ENCODE data around the gene LRRC4.

Gene LRRC4

GRCh38 chr7:128031901-128032604 lies 816 bp upstream of the LRRC4 start:
- peak; percentile 33 for DNase-seq (ENCODE audit: low read depth in 2 of 2)

DNA sequence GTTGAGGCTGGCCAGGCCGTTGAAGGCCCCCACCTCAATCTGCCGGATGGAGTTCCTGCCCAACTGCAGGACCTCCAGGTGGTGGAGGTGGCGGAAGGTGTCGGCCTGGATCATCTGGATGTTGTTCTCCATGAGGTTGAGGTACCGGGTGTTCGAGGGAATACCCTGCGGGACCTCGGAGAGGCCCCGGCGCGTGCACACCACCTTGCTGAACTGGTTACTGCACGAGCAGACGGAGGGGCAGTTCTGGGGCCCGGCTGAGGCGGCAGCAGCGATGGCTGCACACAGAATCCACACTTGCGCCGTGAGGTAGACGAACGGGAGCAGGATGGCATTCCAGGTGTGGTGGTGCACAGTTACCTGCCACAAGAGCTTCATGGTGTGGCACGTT lies 979 bp downstream of the LRRC4 start:
- no peak for DNase-seq (ENCODE audit: low read depth in 2 of 2)

DNA sequence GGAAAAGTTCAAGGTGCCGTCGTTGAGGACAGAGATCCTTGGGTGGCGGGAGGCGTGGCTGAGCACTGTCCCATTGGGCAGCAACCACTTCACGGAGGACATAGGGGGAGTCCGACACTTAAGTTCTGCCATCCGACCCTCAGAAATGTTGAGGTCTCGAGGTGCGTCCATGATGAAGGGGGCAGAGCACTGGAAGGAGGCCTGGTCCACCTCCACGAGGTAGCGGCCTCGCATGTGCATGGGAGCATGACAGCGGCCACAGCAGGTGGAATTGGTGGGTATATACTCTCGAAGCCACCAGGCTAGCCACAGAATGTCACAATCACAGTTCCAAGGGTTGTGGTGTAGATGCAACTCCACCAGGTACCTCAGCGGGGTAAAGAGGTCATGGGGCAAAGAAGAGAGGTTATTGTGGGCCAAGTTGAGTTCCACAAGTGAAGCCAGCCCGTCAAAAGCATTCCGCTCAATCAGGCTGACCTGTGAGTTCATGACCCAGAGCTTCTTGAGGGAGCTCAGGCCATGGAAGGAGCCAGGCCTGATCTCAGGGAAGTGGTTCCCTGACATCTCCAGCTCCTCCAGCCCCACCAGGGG lies 1.7 kb downstream of the LRRC4 start:
- DNase-seq (ENCODE audit: low read depth in 2 of 2): no peak

- no peak for DNase-seq (ENCODE audit: low read depth in 2 of 2)
Observed at GRCh38 chr7:128027485-128027980, 3.7 kb downstream of the LRRC4 start.

GRCh38 chr7:128026551-128026950 lies 4.7 kb downstream of the LRRC4 start:
- no peak for DNase-seq (ENCODE audit: low read depth in 2 of 2)

- DNase-seq (ENCODE audit: low read depth in 2 of 2): no peak
Observed at GRCh38 chr7:128025819-128026218, 5.4 kb downstream of the LRRC4 start.

DNA sequence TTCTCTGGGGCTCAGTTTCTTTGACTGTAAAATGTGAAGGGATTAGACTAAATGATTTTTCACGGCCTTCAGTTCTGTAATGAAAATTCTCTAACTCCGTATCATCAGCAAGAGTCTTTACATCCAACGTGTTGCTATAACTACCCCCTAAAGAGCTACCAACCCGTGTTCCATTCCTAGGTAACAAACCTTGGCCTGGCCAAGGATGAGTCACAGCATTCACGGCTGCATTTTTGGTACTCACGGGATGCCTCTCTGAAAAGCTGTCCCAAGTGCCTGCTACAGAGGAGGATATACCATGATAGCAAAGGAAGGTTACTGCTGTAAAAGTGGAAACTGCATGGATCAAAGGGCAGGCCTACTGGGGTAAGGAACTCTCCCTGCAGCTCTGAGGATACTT lies 5.9 kb downstream of the LRRC4 start:
- no peak for DNase-seq (ENCODE audit: low read depth in 2 of 2)

- no peak for DNase-seq (ENCODE audit: low read depth in 2 of 2)
Observed at GRCh38 chr7:128024151-128024550, 7.1 kb downstream of the LRRC4 start.

DNA sequence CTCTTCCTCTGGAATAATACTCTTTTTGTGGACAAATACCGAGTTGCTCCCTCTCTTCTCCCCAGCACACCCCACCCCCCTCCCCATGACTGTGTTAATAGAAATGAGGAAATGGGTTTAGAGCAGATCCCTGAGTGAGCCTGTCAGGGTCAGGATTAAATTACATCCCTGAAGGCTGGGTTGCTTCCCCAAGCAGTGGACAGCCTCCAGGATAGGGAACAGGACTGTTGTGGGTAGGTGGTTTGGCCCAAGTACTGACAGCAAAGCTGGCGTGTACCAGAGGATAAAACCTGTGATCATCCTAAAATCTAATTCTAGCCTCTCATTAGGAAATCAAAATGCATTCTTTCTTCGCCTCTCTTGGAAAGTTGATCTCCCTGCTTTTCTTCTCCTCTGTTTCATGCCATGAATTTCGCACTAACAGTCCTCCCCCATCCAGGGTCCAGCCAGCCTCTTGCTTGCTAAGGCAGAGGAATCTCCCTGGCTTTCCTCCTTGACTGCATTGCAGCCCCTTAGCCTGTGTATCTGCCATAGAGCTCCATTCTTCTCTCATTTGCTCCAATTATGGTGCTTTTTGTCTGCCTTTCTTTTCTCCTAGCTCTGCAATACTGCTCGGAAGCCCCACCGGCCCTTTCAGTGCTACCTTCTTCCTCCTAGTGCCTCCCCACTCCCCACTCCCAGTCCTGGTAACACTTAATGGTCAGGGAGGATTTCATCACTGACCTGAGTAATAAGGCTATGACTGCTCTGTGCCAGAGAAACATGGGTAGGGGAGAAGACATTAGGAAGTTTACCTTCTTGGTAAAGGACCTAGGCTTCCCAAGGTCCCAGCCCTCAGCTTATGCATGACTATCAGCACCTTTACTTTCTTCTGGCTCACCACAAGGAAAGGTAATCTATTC lies 8.4 kb downstream of the LRRC4 start:
- DNase-seq (ENCODE audit: low read depth in 2 of 2): no peak

GRCh38 chr7:128021366-128021765 lies 9.9 kb downstream of the LRRC4 start:
- no peak for DNase-seq (ENCODE audit: low read depth in 2 of 2)

- DNase-seq (ENCODE audit: low read depth in 2 of 2): no peak
Observed at GRCh38 chr7:128020159-128020558, 11.1 kb downstream of the LRRC4 start.

DNA sequence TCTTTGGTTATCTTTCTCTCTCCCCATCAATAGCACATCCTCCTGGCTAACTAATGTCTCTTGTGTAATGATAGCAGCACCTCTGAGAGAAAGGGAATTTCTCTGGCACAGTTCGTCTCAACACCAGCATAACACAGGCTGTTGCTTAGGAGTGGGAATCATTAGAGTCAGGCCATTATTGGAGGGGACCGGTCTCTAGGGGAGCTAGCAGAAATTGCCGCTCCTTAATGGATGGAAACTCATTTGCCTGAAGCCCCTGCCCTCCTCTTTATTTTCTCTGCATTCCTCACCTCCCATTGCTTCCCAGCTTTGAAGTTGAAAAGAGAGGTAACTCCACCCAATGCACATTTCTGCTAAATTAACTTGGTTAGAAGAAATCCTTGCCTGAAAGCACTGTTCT lies 11.9 kb downstream of the LRRC4 start:
- no peak for DNase-seq (ENCODE audit: low read depth in 2 of 2)

- no peak for DNase-seq (ENCODE audit: low read depth in 2 of 2)
Observed at GRCh38 chr7:128017862-128018845, 13.1 kb downstream of the LRRC4 start.

- DNase-seq (ENCODE audit: low read depth in 2 of 2): no peak
Observed at GRCh38 chr7:128017460-128017859, 13.8 kb downstream of the LRRC4 start.

DNA sequence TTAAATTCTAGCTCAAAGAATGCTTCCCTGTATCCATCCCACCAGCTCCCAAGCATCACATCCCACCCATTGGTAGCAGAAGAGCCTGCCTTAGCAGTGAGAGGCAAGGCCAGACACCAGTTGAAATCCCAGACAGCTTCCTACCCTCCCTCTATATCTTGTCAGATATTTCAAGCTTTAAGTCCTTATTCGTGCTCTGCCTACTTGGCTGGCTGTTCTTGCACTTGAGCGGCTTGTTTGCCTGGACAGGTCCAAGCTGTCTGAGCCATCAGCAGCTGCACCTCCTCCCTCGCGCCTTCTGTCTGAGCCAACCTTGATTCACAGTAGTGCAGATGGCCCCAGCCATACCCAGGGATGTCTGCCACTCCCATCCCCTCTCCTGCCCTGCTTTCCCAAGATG lies 16.4 kb downstream of the LRRC4 start:
- no peak for DNase-seq (ENCODE audit: low read depth in 2 of 2)

DNA sequence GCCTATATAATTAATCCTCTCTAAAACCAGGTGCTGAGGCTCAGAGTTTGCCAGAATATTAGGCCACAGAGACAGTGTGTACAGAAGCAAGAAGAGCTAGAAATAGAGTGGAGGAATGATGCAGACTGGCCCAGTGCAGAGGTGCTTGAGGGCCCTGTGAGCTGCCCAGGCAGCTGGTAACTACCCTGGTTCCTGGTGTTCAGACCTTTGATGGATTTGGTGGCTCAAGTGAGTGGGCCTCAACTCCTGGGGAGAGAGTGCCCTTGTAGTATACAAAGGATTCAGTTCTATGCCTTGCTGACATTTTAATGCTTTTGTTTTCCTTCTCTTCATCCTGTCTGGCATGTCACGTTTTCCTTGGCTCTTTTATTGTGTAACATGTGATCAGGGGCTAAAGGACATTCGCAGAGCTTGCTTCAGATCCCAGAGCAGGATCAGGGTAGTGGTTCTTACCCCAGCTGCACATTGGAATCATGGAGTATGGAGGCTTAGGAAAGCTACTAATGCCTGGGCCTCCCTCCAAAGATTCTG lies 20.0 kb downstream of the LRRC4 start:
- DNase-seq (ENCODE audit: low read depth in 2 of 2): no peak

DNA sequence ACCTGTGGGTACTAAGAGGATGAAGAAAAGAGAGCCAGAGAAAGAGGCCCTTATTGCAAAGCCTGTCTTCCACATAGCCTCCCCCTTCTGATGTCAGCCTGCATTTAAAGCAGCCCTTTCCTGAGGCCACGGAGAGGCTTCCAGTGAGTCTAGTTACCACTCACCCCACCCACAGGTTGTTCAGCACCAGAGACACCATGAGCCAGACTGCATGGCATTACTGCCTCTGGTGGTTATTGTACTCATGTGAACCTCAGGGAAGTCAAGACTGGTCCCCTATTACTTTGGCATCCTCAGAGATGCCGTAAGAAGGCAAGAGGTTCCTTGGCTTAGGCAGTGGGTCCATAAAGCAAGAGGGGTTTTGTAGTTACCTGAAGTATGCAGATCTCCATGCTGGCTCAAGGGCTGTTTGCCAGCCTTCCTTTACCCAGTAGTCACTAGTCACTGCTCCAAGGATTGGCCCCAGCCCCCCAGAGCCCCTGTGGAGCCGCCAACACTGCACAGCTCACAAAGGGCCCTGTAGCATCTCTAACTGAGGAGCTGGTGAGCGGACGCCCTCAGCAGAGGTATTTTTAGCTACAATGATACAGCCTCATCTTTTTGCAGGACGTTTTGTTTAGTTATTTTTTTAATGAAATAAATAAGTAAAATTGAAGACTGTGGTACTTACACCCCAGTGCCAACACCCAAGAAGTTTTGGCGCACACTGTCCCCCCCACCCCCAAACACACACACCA lies 20.7 kb downstream of the LRRC4 start:
- no peak for DNase-seq (ENCODE audit: low read depth in 2 of 2)

- DNase-seq (ENCODE audit: low read depth in 2 of 2): no peak
Observed at GRCh38 chr7:128008744-128009143, 22.5 kb downstream of the LRRC4 start.

GRCh38 chr7:128008141-128008540 lies 23.1 kb downstream of the LRRC4 start:
- DNase-seq (ENCODE audit: low read depth in 2 of 2): no peak

DNA sequence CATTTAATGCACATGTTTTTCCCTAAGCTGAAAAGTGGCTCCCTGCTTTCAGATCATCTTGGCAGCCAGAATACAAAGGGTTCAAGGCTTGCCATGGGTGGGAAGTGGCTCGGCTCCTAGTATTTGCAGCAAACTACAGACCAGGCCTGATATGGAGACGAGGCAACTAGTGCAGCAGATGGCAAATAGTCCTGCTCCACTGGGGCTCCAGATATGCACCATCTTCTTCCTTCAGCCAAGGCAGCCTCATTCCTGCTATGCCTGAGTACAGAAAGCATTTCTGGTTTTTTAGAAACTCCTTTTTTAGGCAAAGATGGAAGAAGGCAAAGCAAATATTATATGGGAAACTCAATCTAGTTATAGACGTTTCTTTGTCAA lies 23.9 kb downstream of the LRRC4 start:
- DNase-seq (ENCODE audit: low read depth in 2 of 2): no peak
